ENCODE results near the gene MAD1L1. TPM values are rescaled to one million over a fixed set of nuclear protein-coding genes. Genes with fewer than 3 reads are reported as not detected.

MAD1L1 gene
- polyA plus RNA-seq, 6 donors from 2014 or later, result 109 to 209 (median 158) TPM

DNA sequence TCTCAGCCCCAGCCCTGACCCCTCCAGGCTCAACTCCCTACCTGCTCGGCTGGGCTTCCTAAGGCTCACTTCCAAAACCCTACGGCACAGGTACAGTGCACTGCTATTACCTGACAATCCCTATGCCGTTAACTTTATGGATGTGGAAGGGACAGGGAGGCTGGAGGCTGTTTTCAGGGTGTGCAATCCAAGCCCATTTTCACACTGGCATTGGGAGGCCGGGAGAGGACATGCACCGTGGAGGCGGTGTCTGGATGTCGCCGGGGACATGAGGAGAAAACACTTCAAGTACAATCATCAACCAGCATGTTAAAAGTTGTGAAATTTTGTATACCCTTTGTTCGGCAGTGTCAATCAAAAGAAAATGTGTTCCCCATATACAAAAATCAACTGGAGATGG is 80.1 kb downstream of the MAD1L1 start:
- ATAC-seq (ENCODE audit: low read depth in 2 of 2) (no peak), DNase-seq (no peak)
- Mint-ChIP-seq H3K9me3 (no peaks in the 10 kb centered on the region), H3K4me3 (no peak overlapping the region), H3K27me3 (no peaks in the 10 kb centered on the region), H3K27ac (no peak overlapping the region), H3K4me1 (peaks cover 0 to 8% (median 8%) of the 10 kb centered on the region in 3 donors), H3K36me3 (peaks cover 7 to 11% of the 10 kb centered on the region in 2 donors)

DNA sequence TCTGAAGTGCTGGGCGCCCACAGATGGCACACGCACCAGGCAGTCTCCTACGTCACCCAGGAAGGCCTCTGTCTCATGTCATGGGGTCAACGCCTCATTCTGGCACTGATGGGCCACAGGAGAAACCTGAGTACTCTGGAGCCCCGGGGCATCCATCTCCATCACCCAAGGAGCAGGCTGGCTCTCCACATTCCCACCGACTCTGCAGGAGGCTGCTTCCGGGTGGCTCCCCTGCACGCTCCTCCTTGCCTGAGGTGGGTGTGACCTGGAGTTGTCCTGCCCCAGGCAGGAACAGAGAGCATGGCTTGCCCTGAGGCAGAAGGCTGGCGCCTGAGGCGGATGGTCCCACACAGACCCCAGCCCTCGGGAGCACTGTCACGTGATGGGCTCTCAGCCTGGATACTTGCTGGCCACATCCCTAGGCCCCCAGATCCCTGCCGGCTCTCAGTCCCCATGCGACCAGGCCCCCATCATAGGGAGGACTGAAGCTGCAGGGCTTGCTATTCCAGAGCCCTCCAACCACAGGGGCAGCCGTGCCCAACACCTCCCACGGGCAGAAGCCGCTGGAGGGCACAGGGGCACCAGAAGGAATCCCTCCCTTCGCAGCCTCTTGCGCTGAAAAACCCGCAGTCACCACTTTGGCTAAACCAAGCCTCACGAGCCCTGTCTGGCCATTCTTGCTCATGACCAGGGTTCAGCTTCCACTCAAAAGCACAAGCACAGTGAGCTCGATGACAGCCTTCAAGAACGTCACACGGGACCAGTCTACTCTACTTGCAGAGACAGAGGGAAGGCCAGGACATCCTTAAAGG is 80.7 kb downstream of the MAD1L1 start:
- H3K4me1 Mint-ChIP-seq, result peaks cover 0 to 8% (median 8%) of the 10 kb centered on the region in 3 donors
- H3K27ac Mint-ChIP-seq, result peak overlapping the region in 1 of 6 donors; percentile 74
- DNase-seq (no peak), ATAC-seq (ENCODE audit: low read depth in 2 of 2) (no peak)
- H3K4me3 Mint-ChIP-seq, result no peak overlapping the region
- H3K27me3 Mint-ChIP-seq, result no peaks in the 10 kb centered on the region
- no peaks in the 10 kb centered on the region for H3K9me3 Mint-ChIP-seq
- H3K36me3 Mint-ChIP-seq, result peaks cover 7 to 11% of the 10 kb centered on the region in 2 donors

DNA sequence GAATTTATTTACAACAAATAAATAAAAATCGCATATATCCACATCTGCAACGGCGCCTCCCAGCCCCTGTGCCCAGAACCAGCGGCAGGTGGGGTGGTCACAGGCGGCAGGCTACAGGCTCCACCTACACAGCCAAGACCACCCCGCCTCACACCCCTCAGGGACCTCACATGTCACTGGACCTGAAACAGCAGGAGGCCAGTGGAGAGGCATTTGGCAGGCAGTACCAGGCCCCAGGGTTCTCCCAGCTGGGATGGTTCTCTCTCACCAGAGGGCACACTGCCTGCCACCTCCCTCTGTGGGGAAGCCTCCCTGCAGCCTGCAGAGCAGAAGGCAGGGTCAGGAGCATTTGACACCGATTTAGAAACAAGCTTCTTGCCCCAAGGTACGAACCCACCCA is 81.5 kb downstream of the MAD1L1 start:
- Mint-ChIP-seq H3K4me1 (peaks cover 0 to 8% (median 8%) of the 10 kb centered on the region in 3 donors), H3K27ac (no peak overlapping the region), H3K9me3 (no peaks in the 10 kb centered on the region), H3K27me3 (no peaks in the 10 kb centered on the region), H3K4me3 (no peak overlapping the region), H3K36me3 (peaks cover 7 to 11% of the 10 kb centered on the region in 2 donors)
- DNase-seq (no peak), ATAC-seq (ENCODE audit: low read depth in 2 of 2) (no peak)

DNA sequence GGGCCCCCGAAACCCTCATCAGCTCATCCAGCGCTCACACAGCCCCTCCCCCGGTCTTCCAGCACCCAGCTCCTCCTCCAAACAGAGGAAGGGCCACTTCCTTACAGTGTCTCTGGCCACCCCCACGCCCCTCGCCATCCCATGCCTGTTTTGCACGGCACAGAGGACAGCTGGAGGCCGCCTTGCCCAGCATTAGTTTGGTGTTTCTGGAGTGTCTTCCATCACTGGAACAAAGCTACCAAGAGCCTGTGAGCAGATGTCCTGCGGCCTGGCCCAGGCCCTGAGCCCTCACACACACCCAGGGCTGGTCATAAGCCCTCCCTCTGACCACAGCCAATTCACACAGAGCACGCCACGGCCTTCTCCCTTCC is 82.3 kb downstream of the MAD1L1 start:
- Mint-ChIP-seq H3K9me3 (no peaks in the 10 kb centered on the region), H3K27me3 (no peaks in the 10 kb centered on the region), H3K4me3 (no peak overlapping the region), H3K36me3 (peaks cover 7 to 8% of the 10 kb centered on the region in 2 donors), H3K27ac (peak overlapping the region in 2 of 6 donors; percentile 31 to 62), H3K4me1 (peaks cover 0 to 8% (median 8%) of the 10 kb centered on the region in 3 donors)
- no peak for ATAC-seq (ENCODE audit: low read depth in 2 of 2)
- DNase-seq, result no peak

DNA sequence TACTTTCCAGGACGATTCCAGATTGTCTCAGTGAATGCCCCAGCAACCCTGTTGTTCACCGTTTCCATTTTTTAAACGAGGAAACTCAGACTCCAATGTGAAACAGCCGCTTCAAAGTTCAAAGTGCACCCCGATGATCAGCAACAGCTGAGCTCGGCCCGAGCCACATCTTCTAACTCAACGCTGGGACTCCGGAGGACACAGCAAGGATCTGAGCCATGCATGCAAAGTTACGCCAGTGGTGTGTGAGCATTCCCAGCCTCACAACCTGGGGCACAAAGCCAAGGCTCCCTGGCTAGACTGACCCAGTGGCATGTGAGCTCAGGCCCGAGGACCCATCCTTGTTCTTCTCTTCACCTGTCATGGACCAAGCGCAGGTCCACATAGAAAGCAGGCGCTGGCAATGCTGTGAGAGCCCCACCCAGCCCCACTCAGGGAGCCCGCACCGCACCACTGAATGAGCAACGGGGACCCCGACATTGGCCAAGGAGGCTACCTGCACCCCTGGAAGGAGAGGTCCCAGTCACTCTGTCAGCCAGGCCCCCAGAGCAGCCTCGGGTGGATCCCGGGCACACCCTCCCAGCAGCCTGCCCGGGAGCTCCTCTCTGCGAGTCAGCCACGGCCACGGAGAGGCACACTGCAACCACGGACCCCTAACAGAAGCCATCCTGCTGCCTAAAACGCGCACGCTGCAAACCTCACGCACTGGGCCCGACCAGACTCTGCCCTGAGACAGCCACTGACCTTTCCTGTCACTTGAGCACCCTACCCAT is 82.9 kb downstream of the MAD1L1 start:
- Mint-ChIP-seq H3K4me3 (no peak overlapping the region), H3K27me3 (no peaks in the 10 kb centered on the region), H3K27ac (peak overlapping the region in 2 of 6 donors; percentile 31 to 47), H3K4me1 (peaks cover 0 to 8% (median 8%) of the 10 kb centered on the region in 3 donors), H3K9me3 (no peaks in the 10 kb centered on the region), H3K36me3 (peaks cover 2 to 7% of the 10 kb centered on the region in 2 donors)
- DNase-seq (no peak), ATAC-seq (ENCODE audit: low read depth in 2 of 2) (no peak)

DNA sequence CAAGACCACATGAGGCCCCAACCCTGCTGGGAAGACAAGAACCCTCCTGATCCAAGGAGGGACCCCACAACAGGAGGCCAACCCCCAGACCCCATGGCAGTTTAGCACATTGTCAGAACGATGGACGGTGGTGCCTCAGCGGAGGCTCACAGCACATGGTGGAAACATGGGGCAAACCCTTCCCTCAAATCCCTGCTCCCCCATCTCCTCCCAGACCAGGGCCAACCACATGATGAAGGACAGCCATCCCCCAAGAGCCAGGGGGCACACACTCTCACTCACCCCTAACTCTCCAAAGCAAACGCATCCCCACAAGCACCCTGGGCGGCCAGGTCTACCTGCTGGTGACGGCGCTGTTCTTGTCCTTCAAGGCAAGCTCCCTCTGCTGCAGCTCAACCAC is 83.9 kb downstream of the MAD1L1 start:
- Mint-ChIP-seq H3K27me3 (no peaks in the 10 kb centered on the region), H3K4me3 (peak overlapping the region in 1 of 8 donors; percentile 37), H3K9me3 (no peaks in the 10 kb centered on the region), H3K4me1 (peaks cover 0 to 8% (median 5%) of the 10 kb centered on the region in 3 donors), H3K27ac (peak overlapping the region in 1 of 6 donors; percentile 51), H3K36me3 (peaks cover 0 to 7% of the 10 kb centered on the region in 2 donors)
- ATAC-seq (ENCODE audit: low read depth in 2 of 2) (no peak), DNase-seq (no peak)

DNA sequence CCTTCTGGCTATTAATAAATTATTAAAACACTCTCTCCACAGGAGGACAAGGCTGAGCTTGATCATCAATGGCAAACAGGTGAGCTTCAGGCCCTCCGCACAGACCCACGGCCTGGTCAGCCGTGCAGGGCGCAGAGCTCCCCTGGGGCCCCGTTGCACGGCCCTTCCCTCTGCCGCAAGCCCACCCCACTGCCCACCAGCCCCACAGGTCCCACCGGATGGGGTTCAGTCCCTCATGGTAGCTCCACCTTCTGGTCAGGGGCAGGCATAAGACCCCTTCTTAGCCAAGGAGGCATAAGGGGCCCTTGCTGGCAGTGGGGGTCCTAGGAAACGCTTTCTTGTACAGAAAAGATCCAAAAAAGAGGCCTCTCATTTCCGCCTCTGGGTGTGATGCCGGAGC is 84.6 kb downstream of the MAD1L1 start:
- peak overlapping the region in 2 of 6 donors; percentile 20 to 36 for H3K27ac Mint-ChIP-seq
- peaks cover 0 to 3% (median 0%) of the 10 kb centered on the region in 3 donors for H3K4me1 Mint-ChIP-seq
- H3K36me3 Mint-ChIP-seq, result peaks cover 0 to 3% of the 10 kb centered on the region in 2 donors
- no peak overlapping the region for H3K4me3 Mint-ChIP-seq
- DNase-seq, result no peak
- ATAC-seq (ENCODE audit: low read depth in 2 of 2), result no peak
- H3K9me3 Mint-ChIP-seq, result no peaks in the 10 kb centered on the region
- no peaks in the 10 kb centered on the region for H3K27me3 Mint-ChIP-seq

DNA sequence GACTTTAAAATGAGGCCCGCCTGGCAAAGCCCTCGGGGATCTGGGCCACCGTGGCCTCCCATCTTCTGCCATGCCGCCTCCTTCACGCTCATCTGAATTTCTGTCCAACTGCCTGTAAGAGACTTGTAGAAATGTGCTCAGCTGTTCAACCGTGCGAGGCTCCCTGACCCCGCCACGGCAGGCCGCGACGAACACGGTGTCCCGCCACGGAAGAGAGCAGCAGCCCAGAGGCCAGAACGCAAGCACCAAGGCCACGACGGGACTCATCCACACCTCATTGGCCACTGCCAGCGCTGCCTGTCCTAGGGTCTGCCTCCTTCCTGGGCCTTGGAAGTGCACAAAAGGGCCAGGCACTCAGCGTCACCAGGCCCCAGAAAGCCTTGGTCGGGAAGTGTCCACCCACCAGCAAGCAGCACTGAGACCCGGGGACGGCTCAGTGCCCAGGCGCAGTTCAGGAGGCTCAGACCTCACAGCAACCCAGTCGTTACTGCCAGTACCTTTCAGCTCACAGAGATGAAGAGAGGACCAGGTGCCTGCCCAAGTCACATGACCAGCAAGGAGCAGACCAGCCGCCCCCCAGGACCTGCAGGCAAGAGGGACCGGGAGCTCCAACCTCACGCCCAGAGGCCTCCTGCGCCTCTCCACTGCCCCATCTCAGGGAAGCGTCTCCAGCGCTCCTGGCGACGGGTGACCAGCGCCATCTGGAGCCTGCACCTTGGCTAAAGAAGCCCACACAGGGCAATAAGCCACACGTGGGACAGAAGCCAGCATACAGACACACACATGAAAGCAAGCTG is 85.9 kb downstream of the MAD1L1 start:
- DNase-seq (no peak), ATAC-seq (ENCODE audit: low read depth in 2 of 2) (no peak)
- no peak overlapping the region for H3K27ac Mint-ChIP-seq
- H3K27me3 Mint-ChIP-seq, result no peaks in the 10 kb centered on the region
- no peaks in the 10 kb centered on the region for H3K9me3 Mint-ChIP-seq
- H3K36me3 Mint-ChIP-seq, result no peaks in the 10 kb centered on the region
- H3K4me1 Mint-ChIP-seq, result peaks cover 0 to 3% (median 0%) of the 10 kb centered on the region in 3 donors
- no peak overlapping the region for H3K4me3 Mint-ChIP-seq

DNA sequence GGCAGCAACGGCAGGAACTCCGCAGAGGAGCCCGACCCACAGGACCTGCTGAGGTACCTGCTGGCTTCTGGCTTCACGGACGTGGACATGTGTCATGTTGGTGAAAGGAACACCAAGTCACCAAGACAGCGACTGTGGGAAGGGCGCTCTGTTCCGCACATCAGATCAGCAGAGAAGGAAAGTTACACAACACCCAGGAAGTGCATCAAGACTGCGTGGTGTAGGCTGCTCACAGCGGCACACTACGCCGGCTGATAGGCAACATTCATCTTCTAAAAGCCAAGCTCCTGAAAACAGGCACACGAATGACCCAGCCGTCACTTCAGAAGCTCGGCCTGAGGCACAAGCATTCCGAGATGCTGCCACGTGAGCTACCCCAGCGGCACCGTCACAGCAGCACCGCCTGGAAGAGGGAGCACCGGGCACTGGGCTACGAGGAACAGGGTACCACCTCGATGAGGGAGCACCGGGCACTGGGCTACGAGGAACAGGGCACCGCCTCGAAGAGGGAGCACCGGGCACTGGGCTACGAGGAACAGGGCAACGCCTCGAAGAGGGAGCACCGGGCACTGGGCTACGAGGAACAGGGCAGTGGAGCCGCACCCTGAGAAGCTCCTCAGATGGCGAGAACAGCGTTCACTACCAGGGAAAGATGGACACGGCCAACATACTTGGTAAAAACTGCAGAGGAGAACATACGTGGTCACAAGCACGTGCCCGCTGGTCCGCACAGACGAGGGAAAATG is 86.7 kb downstream of the MAD1L1 start:
- ATAC-seq (ENCODE audit: low read depth in 2 of 2), result no peak
- Mint-ChIP-seq H3K36me3 (no peaks in the 10 kb centered on the region), H3K27me3 (no peaks in the 10 kb centered on the region)

DNA sequence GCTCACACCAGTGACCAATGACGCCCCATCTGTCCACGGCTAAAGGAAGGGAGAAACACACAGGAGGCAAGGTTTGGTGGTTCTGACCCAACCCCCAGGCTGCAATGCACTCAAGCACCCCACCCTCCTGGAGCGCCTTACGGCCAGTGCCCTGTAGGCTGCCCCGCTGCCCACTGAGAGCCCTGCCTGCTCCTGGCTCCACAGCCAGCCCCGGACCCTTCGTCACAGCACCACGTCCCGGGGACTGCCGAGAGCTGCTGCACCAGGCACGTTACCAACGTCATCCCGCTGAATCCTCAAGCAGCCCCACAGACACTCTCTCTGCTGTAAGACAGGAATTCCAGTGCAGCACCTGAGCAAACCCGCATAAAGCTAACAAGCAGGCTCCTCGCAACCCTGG is 87.8 kb downstream of the MAD1L1 start:
- no peaks in the 10 kb centered on the region for H3K27me3 Mint-ChIP-seq
- H3K4me1 Mint-ChIP-seq, result peaks cover 0 to 4% (median 3%) of the 10 kb centered on the region in 3 donors
- H3K4me3 Mint-ChIP-seq, result no peak overlapping the region
- ATAC-seq (ENCODE audit: low read depth in 2 of 2), result no peak
- no peaks in the 10 kb centered on the region for H3K36me3 Mint-ChIP-seq
- peak overlapping the region in 1 of 6 donors; percentile 78 for H3K27ac Mint-ChIP-seq
- no peak for DNase-seq
- H3K9me3 Mint-ChIP-seq, result no peaks in the 10 kb centered on the region

More for the DNA sequence above, 86.7 kb downstream of the MAD1L1 start:
- Mint-ChIP-seq H3K9me3 (no peaks in the 10 kb centered on the region), H3K27ac (peak overlapping the region in 1 of 6 donors; percentile 22), H3K4me1 (peaks cover 0 to 3% (median 0%) of the 10 kb centered on the region in 3 donors), H3K4me3 (no peak overlapping the region)
- DNase-seq, result no peak

DNA sequence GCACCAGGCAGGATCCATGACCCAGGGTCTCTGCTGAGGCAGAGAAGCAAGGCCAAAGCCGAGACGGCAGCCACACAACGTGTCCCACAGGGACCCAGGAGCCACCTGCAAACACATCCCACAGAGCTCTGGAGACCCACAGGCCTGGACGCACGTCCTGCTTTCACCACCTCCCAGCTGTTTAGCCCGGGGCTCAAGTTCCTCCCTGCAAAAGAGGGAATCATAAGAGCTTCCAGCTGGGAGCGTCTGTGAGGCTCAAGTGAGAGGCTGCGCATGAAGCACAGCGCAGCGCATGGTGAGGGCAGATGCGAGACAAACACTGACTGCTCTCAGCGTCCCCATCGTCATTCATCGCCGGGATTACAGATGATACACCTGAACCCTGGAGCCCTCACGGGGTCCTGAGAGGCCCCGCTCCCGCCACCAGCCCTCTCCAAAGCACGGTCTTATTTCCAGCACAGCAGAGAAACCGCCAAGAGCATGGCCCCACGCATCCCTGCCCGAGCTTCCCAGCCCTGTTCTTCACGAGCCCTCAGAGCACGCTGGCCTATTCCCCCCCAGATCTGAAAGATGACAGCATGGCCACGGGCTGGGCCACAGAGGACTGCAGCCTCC is 88.7 kb downstream of the MAD1L1 start:
- DNase-seq, result no peak
- peaks cover 3 to 5% (median 4%) of the 10 kb centered on the region in 3 donors for H3K4me1 Mint-ChIP-seq
- H3K27ac Mint-ChIP-seq, result no peak overlapping the region
- no peaks in the 10 kb centered on the region for H3K27me3 Mint-ChIP-seq
- no peaks in the 10 kb centered on the region for H3K36me3 Mint-ChIP-seq
- H3K4me3 Mint-ChIP-seq, result no peak overlapping the region
- no peaks in the 10 kb centered on the region for H3K9me3 Mint-ChIP-seq
- ATAC-seq (ENCODE audit: low read depth in 2 of 2), result no peak

DNA sequence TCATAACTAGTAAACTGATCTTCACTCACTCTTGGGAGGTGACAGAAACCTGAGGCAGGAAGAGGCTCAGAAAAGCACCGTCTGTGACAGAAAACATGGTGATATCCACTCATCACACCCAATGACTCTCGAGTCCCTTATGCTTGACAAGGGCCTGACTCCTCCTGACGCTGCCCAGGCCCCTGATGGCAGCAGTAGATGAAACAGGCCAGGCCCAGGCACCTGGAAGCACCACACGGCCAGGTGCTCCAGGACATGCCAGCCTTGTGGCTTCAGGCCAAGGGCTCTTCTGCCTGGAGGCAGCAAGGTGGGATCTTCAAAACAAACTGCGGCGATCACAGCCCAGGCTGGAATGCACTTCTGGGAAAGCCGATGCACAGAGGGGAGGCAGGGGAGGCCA is 89.3 kb downstream of the MAD1L1 start:
- H3K27me3 Mint-ChIP-seq, result no peaks in the 10 kb centered on the region
- no peak overlapping the region for H3K27ac Mint-ChIP-seq
- ATAC-seq (ENCODE audit: low read depth in 2 of 2) (no peak), DNase-seq (no peak)
- H3K4me1 Mint-ChIP-seq, result peaks cover 5 to 8% (median 6%) of the 10 kb centered on the region in 3 donors
- H3K9me3 Mint-ChIP-seq, result no peaks in the 10 kb centered on the region
- H3K4me3 Mint-ChIP-seq, result no peak overlapping the region
- no peaks in the 10 kb centered on the region for H3K36me3 Mint-ChIP-seq

Data from naive B cell (primary cell).